CD4-positive, alpha-beta T cell treated with Interleukin-1 beta for 1 hour (primary cell): ENCODE results near the gene FLNB.

Experiments
- DNase-seq, 2 donors: peaks; one replicate each; pipeline ENCODE4 v3.0.0-alpha.2; 2020 to 2022

Gene FLNB

GRCh38 chr3:58173029-58173668, 164.9 kb downstream of the FLNB start:
- no peak for DNase-seq

GRCh38 chr3:58173669-58174398, 165.6 kb downstream of the FLNB start:
- DNase-seq = peak; percentile 29 to 45

DNA sequence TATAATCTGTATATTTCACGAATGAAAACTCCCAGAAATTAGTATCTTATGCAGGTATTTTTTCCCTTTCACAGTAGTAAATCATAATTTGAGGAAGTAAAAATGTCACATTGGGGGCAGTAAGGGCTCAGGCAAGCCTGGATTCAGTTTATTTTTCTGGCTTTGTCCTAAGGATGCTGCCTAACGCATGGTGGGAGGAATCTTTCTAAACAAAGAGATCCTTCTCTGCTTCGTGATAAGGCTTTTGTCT, 166.9 kb downstream of the FLNB start:
- DNase-seq = no peak

DNA sequence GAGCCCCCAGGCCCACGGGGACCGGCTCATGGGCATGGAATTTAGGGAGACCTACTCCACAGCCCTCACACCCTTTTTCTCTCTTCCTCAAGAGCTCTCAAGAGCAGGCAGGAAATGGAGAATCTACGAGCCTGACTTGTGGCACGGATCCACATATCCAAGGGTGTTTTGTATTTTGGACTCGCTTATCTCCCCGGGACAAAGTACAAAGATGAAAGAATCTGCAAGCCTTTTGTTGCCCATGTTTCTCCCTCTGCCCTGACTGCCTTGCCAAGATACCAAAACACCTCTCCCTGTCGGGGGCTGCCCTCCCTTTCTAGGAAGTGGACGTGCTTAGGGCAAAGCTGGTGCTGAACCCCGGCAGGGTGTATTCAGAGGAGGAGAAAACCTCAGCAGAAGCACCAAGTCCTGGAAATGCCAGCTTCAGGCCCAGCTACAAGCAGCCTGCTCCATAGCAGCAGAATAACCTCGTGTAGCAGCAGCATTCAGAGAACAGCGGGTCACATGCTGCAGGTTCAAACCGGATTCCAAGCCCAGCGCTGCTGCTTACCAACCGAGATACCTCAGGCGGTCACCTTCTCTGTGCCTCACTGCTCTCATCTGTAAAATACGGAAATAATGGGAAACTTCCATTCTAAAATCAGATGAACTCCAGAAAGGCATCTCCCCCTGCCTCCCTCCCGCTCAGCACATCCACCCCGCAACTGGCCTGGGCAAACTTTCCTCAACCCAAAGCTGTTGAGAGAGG, 167.4 kb downstream of the FLNB start:
- no peak for DNase-seq

GRCh38 chr3:58176185-58176530, 167.9 kb downstream of the FLNB start:
- no peak for DNase-seq

GRCh38 chr3:58176827-58177489, 168.7 kb downstream of the FLNB start:
- DNase-seq = no peak

- peak; percentile 85 for DNase-seq
Measured at GRCh38 chr3:58177747-58178527, 169.7 kb downstream of the FLNB start.

DNA sequence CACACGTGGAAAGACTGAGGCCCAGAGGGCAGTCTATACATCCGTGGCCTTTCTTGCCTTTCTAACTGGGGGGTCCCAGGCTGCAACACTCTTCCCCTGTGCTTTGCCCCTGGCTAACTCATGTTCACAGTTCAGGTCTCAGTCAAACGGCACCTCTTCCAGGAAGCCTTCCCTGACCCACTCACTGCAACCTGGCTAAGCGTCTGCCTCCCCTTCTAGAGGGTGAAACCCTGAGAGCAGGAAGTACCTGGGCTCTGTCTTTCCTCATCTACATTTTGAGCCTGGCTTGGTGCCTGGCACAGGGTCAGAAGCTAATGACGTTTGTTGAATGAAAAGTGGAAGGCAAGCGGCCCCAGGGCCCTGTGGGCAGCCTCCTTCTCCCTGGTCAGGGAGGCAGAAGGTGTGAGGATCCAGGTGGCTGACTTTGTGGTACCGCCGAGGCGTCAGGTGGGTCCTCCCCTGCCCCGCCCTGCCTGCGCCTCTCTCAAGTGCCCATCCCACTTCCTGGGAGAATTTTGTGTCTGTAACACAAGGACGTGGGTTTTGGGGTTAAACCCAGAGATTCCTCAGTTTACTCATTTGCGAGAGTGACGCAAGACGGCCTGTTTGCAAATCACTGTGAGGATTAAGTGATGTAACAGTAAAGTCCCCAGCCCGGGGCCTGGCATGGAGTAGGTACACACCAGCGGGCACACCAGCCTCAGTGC, 170.5 kb downstream of the FLNB start:
- DNase-seq = peak in 1 of 2 donors; percentile 5

GRCh38 chr3:58179235-58180098, 171.2 kb downstream of the FLNB start:
- DNase-seq = no peak

- DNase-seq = no peak
Measured at GRCh38 chr3:58180099-58180880, 172.1 kb downstream of the FLNB start.

- no peak for DNase-seq
Measured at GRCh38 chr3:58180940-58181587, 172.8 kb downstream of the FLNB start.

DNA sequence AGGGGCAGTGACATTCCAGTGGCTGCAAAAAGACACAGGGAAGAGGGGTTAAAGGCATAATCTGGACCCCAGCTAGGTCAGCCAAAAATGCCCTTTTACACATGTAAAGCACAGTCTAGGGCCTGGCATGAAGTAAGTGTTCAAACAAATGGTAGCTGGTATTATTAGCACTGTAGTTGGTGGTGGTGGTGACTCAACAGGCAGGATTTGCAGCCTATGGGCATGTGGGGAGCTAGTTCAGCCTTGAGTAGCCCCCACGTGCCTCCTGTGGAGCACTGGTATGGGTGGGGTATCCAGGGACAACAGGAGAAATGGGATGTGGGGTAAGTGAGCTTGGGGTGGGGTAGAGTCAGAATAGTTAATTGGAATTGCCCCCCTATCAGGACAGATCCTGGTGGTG, 175.0 kb downstream of the FLNB start:
- no peak for DNase-seq

- no peak for DNase-seq
Measured at GRCh38 chr3:58183891-58184290, 175.7 kb downstream of the FLNB start.

- no peak for DNase-seq
Measured at GRCh38 chr3:58184309-58184981, 176.2 kb downstream of the FLNB start.

GRCh38 chr3:58184982-58185360, 176.7 kb downstream of the FLNB start:
- DNase-seq = no peak

DNA sequence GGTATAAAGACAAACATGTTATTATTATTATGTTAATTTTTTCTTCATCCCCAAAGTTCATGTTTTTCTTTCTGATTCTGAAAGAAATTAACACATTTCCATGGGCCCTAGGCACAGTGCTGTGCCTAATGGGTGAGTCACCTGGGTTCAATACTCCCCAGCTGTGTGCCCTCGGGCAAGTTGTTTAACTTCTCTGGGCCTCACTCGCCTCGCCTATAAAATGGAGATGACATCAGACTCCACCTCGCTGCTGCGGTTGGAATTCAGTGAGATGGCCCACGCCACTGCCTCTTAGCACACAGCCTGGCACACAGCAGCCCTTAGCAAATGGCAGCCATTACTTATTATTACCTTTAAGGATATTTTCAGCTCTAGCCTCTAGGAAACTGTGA, 179.9 kb downstream of the FLNB start:
- DNase-seq = no peak

DNA sequence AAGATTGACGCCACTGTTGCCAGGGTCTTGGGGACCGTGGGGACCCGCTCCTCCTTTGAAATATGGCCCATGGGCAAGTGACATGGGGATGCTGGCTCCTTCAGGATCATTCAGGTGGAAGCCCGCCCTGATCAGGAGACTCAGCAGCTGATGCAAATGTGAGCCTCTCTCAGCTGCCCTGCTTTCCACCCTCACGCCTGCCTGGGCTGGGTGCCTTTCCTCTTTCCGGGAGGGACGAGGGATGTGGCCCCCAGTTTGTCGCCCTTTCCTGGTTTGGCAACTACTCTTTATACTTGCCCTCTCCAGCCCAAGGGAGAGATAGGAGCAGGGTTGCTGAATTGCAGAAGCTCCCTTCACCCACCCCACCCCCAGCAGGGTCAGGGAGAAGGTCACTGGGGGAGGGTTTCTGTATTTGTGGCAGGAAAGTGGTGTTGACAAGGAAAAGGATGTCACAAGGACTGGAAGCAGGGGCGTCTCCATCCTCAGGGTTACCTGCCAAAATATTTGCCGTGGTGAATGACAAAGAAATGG, 180.8 kb downstream of the FLNB start:
- no peak for DNase-seq

GRCh38 chr3:58189691-58190090, 181.5 kb downstream of the FLNB start:
- DNase-seq = no peak

GRCh38 chr3:58190291-58190690, 182.1 kb downstream of the FLNB start:
- DNase-seq = no peak
